ENCODE data around the gene XPC.

DNA sequence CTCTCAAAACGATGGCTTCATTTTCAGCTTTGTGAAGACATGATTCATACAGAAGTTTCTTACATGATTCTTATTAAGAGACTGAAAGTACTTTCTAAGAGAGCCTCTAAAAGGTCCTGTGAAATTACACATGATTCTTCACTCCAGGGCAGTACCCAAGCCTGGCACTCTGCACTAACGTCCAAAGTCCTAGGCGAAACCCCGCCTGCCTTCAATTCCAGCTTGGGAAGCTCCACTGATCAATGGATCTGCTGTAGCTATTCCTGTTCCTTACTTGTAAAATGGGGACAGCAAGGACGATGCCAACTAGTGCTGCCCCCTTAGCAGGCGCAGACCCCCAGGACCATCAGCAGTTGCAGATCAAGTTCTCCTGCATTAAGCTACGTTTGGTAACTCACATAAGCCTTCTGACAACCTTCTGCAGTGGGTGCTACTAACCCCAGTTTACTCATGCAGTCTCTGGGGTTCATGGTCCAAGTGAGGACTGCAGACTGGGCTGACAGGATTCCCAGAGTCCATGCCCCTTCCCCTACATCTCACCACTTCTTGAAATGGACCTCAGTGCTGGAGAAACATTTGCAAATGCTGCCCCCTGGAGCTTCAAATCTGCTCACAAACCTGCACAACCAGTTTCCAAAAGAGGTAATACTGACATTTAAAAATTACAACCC, 64.3 kb downstream of the XPC start:
- TF ChIP-seq, protein P1, sequence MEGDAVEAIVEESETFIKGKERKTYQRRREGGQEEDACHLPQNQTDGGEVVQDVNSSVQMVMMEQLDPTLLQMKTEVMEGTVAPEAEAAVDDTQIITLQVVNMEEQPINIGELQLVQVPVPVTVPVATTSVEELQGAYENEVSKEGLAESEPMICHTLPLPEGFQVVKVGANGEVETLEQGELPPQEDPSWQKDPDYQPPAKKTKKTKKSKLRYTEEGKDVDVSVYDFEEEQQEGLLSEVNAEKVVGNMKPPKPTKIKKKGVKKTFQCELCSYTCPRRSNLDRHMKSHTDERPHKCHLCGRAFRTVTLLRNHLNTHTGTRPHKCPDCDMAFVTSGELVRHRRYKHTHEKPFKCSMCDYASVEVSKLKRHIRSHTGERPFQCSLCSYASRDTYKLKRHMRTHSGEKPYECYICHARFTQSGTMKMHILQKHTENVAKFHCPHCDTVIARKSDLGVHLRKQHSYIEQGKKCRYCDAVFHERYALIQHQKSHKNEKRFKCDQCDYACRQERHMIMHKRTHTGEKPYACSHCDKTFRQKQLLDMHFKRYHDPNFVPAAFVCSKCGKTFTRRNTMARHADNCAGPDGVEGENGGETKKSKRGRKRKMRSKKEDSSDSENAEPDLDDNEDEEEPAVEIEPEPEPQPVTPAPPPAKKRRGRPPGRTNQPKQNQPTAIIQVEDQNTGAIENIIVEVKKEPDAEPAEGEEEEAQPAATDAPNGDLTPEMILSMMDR (IDR thresholded peaks at IDR 0.05) = peak in 3 of 4 experiments; percentile 35 to 47 (median 38)
- peak; percentile 24 for TF ChIP-seq POLR2AphosphoS5 (IDR thresholded peaks at IDR 0.05)
